ENCODE measurements around the gene GAGE12F.
"Not testable (repeated sequence)": the region's sequence is repeated elsewhere in the genome, so short reads cannot be mapped to it uniquely, and the experiment has no call there.

DNA sequence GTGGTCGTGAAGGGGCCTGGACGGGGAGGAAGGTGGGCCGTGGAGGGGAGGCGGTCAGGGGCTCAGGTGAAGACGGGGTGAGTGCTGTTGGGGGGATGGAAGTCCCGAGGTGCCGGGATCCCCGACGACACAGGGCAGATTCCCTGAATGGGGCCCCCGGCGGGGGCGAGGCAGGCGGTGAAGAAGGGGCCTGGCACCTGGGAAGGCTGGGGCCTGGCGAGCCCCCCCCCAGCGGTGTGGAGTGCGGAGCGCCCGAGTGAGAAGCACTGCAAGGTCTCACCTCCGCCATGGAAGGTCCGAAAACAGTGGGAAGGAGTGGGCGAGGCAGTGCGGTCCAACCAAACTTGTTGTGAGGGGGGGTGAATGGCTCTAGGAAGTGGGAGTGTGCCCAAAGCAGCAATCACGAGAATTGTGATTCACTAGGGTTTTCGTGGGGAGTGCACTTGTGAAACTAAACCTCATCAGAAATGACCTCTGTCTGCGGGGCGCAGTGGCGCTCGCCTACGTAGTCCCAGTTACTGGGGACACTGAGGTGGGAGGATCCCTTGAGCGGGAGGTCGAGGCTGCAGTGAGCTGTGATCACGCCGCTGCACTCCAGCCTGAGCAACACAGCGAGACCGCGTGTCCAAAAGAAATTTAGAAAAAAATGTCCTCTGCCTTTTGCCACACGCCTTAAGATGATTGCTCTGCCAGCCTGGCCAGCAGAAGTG lies 29.3 kb downstream of the GAGE12F start:
- TF ChIP-seq, protein P1, sequence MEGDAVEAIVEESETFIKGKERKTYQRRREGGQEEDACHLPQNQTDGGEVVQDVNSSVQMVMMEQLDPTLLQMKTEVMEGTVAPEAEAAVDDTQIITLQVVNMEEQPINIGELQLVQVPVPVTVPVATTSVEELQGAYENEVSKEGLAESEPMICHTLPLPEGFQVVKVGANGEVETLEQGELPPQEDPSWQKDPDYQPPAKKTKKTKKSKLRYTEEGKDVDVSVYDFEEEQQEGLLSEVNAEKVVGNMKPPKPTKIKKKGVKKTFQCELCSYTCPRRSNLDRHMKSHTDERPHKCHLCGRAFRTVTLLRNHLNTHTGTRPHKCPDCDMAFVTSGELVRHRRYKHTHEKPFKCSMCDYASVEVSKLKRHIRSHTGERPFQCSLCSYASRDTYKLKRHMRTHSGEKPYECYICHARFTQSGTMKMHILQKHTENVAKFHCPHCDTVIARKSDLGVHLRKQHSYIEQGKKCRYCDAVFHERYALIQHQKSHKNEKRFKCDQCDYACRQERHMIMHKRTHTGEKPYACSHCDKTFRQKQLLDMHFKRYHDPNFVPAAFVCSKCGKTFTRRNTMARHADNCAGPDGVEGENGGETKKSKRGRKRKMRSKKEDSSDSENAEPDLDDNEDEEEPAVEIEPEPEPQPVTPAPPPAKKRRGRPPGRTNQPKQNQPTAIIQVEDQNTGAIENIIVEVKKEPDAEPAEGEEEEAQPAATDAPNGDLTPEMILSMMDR (IDR thresholded peaks at IDR 0.05; ENCODE audit: low read depth, low read length): not testable (repeated sequence)
- TF ChIP-seq POLR2A (IDR thresholded peaks at IDR 0.05; ENCODE audit: extremely low read depth, insufficient read length): not testable (repeated sequence)

All from NB4 (cell line).